Type B pancreatic cell (in vitro differentiated cells): ENCODE results near the gene AKAP13. TPM values are rescaled to one million over a fixed set of nuclear protein-coding genes. Genes with fewer than 3 reads are reported as not detected.

Experiments used
- DNase-seq: peaks from one replicate; pipeline ENCODE4 v3.0.0; 2021; ENCODE audit warnings: mixed read lengths; ENCODE audit not compliant: unreplicated experiment; ENCODE audit errors: extremely low spot score
- H3K27ac Mint-ChIP-seq: 2 replicates; pipeline ENCODE4 v1.8.0; 2021; ENCODE audit warnings: mild to moderate bottlenecking, mixed read lengths
- H3K27me3 Mint-ChIP-seq: 2 replicates; pipeline ENCODE4 v1.8.0; 2021; ENCODE audit warnings: mixed read lengths
- H3K36me3 Mint-ChIP-seq: 2 replicates; pipeline ENCODE4 v1.8.0; 2021; ENCODE audit warnings: mixed read lengths
- H3K4me1 Mint-ChIP-seq: one replicate; pipeline ENCODE4 v1.8.0; 2021; ENCODE audit warnings: mixed read lengths; ENCODE audit not compliant: unreplicated experiment
- H3K4me3 Mint-ChIP-seq: 2 replicates; pipeline ENCODE4 v1.8.0; 2021; ENCODE audit warnings: mild to moderate bottlenecking, mixed read lengths
- H3K9me3 Mint-ChIP-seq: 2 replicates; pipeline ENCODE4 v1.8.0; 2021; ENCODE audit warnings: mixed read lengths
- total RNA-seq: library from RNA; stranded (reverse); gene quantifications from 2 replicates; pipeline ENCODE4 v1.2.1, GENCODE V29; 2021; ENCODE audit warnings: low replicate concordance
- TF ChIP-seq, protein P1 (sequence below): fragments of 200-600 bp; sonication (generic); conservative IDR thresholded peaks from 2 replicates; pipeline ENCODE4 v1.5.0; 2021; ENCODE audit warnings: antibody characterized with exemption, mild to moderate bottlenecking

The AKAP13 gene
- total RNA-seq, 1 donor from 2014 or later, result 75.7 TPM

DNA sequence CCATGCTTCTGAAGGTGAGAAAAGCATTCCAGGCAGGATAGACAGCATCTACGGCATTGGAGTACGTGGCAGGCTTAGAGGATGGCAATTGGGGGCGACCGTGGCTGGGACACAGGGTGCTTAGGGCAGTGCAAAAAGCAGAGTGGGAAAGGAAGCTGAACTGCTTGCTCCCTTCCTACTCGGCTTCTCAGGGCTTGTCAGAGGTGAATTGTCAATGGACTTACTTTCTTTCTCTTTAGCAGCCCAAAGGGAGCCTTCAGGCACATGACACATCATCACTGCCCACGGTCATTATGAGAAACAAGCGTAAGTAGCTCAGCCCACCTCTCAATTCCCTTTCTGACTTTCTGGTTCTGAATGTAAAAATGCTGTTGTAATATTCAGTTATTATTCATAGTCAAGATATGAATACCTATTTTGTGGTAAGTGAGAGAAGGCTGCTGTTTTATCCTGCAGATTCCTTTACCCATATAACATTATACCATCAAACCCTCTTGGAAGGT is 330.0 kb downstream of the AKAP13 start:
- Mint-ChIP-seq H3K4me1 (peaks cover 33% of the 10 kb centered on the region), H3K4me3 (no peak overlapping the region), H3K27me3 (no peaks in the 10 kb centered on the region), H3K27ac (no peak overlapping the region), H3K36me3 (peaks cover 35% of the 10 kb centered on the region), H3K9me3 (no peaks in the 10 kb centered on the region)
- DNase-seq, result no peak
- TF ChIP-seq, protein P1, sequence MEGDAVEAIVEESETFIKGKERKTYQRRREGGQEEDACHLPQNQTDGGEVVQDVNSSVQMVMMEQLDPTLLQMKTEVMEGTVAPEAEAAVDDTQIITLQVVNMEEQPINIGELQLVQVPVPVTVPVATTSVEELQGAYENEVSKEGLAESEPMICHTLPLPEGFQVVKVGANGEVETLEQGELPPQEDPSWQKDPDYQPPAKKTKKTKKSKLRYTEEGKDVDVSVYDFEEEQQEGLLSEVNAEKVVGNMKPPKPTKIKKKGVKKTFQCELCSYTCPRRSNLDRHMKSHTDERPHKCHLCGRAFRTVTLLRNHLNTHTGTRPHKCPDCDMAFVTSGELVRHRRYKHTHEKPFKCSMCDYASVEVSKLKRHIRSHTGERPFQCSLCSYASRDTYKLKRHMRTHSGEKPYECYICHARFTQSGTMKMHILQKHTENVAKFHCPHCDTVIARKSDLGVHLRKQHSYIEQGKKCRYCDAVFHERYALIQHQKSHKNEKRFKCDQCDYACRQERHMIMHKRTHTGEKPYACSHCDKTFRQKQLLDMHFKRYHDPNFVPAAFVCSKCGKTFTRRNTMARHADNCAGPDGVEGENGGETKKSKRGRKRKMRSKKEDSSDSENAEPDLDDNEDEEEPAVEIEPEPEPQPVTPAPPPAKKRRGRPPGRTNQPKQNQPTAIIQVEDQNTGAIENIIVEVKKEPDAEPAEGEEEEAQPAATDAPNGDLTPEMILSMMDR, result no peak

DNA sequence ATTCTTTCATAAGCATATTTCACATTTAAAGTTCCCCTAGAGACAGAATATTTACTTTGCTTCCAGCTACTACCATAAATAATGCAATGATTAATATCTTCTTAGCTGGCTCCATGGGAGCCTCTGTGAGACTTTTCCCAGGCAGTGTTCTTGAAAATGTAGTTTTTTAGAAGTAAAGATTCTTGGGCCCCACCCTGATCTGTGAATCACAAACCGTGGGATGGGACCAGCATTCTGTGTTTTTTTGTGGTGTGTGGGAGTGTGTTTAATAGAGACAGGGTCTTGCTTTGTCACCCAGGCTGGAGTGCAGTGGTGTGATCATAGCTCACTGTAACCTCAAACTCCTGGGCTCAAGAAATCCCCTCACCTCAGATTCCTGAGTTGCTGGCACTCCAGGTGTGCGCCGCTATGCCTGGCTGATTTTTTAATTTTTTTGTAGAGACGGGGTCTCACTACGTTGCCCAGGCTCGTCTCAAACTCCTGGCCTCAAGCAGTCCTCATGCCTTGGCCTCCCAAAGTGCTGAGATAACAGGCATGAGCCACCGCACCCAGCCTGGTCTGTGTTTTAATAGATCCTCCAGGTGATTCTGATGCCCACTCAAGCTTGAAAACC is 331.3 kb downstream of the AKAP13 start:
- no peak for DNase-seq
- peaks cover 38% of the 10 kb centered on the region for H3K36me3 Mint-ChIP-seq
- H3K9me3 Mint-ChIP-seq, result no peaks in the 10 kb centered on the region
- H3K4me1 Mint-ChIP-seq, result peaks cover 24% of the 10 kb centered on the region
- H3K27ac Mint-ChIP-seq, result no peak overlapping the region
- no peak overlapping the region for H3K4me3 Mint-ChIP-seq
- H3K27me3 Mint-ChIP-seq, result no peaks in the 10 kb centered on the region
- TF ChIP-seq, protein P1, result no peak

DNA sequence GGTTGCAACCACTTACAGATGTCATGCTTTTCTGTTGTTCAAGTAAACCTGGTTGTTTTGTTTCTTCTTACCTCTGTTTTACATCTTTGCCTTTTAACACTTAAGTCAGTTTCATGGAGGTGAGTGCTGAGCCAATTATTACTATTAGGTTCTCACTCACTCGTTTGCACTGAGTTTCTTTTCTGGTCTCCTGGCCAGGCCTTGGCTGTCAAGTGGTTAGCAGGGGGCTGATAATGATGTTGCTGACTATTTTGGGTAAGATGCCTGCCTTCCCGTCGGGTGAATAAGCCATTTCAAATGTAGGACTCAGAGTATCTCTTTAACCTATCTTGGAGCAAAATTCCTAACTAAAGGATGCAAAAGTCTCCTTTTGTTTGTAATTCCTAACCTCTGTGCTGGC is 335.9 kb downstream of the AKAP13 start:
- Mint-ChIP-seq H3K4me3 (no peak overlapping the region), H3K4me1 (peaks cover 3% of the 10 kb centered on the region), H3K27me3 (no peaks in the 10 kb centered on the region), H3K36me3 (peaks cover 55% of the 10 kb centered on the region), H3K27ac (no peak overlapping the region), H3K9me3 (no peaks in the 10 kb centered on the region)
- DNase-seq, result no peak
- TF ChIP-seq, protein P1, result no peak

DNA sequence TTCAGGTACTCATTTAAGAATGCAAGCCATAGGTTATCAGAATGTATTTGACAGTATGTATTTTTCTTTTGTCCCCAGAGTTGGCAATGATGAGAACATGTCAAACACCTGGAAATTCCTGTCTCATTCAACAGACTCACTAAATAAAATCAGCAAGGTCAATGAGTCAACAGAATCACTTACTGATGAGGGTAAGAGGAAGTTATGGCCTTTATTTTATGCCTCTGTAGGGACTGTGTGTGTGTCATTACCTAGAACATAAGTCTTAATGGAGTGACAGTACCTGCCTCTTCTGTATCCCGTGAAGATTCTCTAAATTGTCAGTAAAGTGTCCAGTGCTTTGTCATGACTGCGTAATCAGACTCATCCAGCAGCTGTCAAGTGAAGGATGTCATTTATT is 336.8 kb downstream of the AKAP13 start:
- peak overlapping the region; percentile 5 for H3K27ac Mint-ChIP-seq
- H3K36me3 Mint-ChIP-seq, result peaks cover 53% of the 10 kb centered on the region

DNA sequence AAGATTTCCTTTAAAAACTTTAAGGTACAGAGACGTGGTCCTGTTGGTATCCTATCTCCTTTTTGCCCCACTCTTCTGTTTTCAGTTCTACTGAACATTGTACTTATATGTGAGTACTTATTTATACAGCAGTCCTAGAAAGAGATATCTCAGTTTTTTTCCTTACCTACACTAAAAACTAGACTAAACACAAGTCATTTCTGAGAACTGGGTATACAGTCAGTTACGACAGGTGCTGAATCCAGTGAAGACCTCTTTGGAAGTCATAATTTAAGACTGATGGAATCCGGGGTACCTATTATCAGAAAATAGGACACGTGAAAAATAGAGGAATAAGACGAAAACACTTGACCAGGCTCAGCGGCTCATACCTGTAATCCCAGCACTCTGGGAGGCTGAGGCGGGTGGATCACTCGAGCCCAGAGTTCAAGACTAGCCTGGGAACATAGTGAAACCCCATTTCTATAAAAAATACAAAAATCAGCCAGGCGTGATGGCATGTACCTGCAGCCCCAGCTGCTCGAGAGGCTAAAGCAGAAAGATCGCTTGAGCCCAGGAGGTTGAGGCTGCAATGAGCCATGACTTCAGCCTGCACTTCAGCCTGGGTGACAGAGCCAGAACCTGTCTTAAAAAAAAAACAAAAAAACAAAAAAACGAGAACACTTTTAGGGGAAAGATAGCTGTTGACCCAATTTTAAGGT is 338.0 kb downstream of the AKAP13 start:
- DNase-seq, result no peak
- Mint-ChIP-seq H3K27ac (no peak overlapping the region), H3K27me3 (no peaks in the 10 kb centered on the region), H3K36me3 (peaks cover 61% of the 10 kb centered on the region), H3K4me1 (no peaks in the 10 kb centered on the region), H3K9me3 (no peaks in the 10 kb centered on the region), H3K4me3 (no peak overlapping the region)
- TF ChIP-seq, protein P1, result no peak

More for the DNA sequence above, 336.8 kb downstream of the AKAP13 start:
- TF ChIP-seq, protein P1, result no peak
- Mint-ChIP-seq H3K4me1 (peaks cover 2% of the 10 kb centered on the region), H3K27me3 (no peaks in the 10 kb centered on the region), H3K4me3 (no peak overlapping the region), H3K9me3 (no peaks in the 10 kb centered on the region)
- no peak for DNase-seq
